ENCODE results near the gene ANKRD11. TPM values are rescaled to one million over a fixed set of nuclear protein-coding genes. Genes with fewer than 3 reads are reported as not detected.

Gene ANKRD11
- total RNA-seq, 8 experiments from 2014 or later: 22.6 to 148 (median 52.5) TPM

GRCh38 chr16:89291776-89292175 lies 198.6 kb downstream of the ANKRD11 start:
- in situ Hi-C loops (cut with MboI; ENCODE audit: low pct_unique_long_range_greater_than_20kb in 2 of 9, low sequenced_read_pairs in 9 of 9, unreplicated experiment in 9 of 9): no loop called here
- no peak for ATAC-seq (replicated peaks in 6 of 8)
- Histone ChIP-seq H3K4me1 (replicated peaks in 1 of 2) (peaks cover 8% of the 10 kb centered on the region in 2 donors), H3K27ac (no peak overlapping the region), H3K4me3 (no peak overlapping the region)
- 70 to 87% (median 83%) methylated on average over 1 to 3 of the region's 13 CpGs; no CpG with 5 or more reads in 6 of the 10 experiments for WGBS, 10 experiments

- Histone ChIP-seq H3K4me1 (replicated peaks in 1 of 2) (peaks cover 4 to 5% of the 10 kb centered on the region in 2 donors), H3K27ac (no peak overlapping the region), H3K4me3 (no peak overlapping the region)
- ATAC-seq (replicated peaks in 6 of 8): no peak
- in situ Hi-C loops (cut with MboI; ENCODE audit: low pct_unique_long_range_greater_than_20kb in 2 of 9, low sequenced_read_pairs in 9 of 9, unreplicated experiment in 9 of 9): no loop called here
- 42 to 100% (median 74%) methylated on average over 2 to 6 of the region's 9 CpGs; no CpG with 5 or more reads in 6 of the 10 experiments for WGBS, 10 experiments
These were observed 199.0 kb downstream of the ANKRD11 start for GRCh38 chr16:89291363-89291762.

GRCh38 chr16:89290887-89291286 lies 199.5 kb downstream of the ANKRD11 start:
- ATAC-seq (replicated peaks in 6 of 8): no peak
- no peak overlapping the region for H3K27ac ChIP-seq
- 49 to 100% (median 61%) methylated on average over 1 to 11 of the region's 17 CpGs; no CpG with 5 or more reads in 7 of the 10 experiments for WGBS, 10 experiments
- in situ Hi-C loops (cut with MboI; ENCODE audit: low pct_unique_long_range_greater_than_20kb in 2 of 9, low sequenced_read_pairs in 9 of 9, unreplicated experiment in 9 of 9): no loop called here
- H3K4me1 ChIP-seq (replicated peaks in 1 of 2): peaks cover 0 to 5% of the 10 kb centered on the region in 2 donors
- H3K4me3 ChIP-seq: no peak overlapping the region

- ATAC-seq (replicated peaks in 6 of 8): no peak
- H3K27ac ChIP-seq: no peak overlapping the region
- peaks cover 0 to 5% of the 10 kb centered on the region in 2 donors for H3K4me1 ChIP-seq (replicated peaks in 1 of 2)
- in situ Hi-C loops (cut with MboI; ENCODE audit: low pct_unique_long_range_greater_than_20kb in 2 of 9, low sequenced_read_pairs in 9 of 9, unreplicated experiment in 9 of 9): no loop called here
- no CpG with 5 or more reads among the region's 16 CpGs for WGBS, 10 experiments
- no peak overlapping the region for H3K4me3 ChIP-seq
These were observed 199.9 kb downstream of the ANKRD11 start for GRCh38 chr16:89290472-89290871.

GRCh38 chr16:89289428-89290395 lies 200.6 kb downstream of the ANKRD11 start:
- Histone ChIP-seq H3K4me1 (replicated peaks in 1 of 2) (peaks cover 0 to 5% of the 10 kb centered on the region in 2 donors), H3K27ac (no peak overlapping the region), H3K4me3 (no peak overlapping the region)
- in situ Hi-C loops (cut with MboI; ENCODE audit: low pct_unique_long_range_greater_than_20kb in 2 of 9, low sequenced_read_pairs in 9 of 9, unreplicated experiment in 9 of 9): no loop called here
- ATAC-seq (replicated peaks in 6 of 8): peak; percentile 68 to 92 (median 76)
- 66 to 100% (median 80%) methylated on average over 1 to 12 of the region's 25 CpGs; no CpG with 5 or more reads in 2 of the 10 experiments for WGBS, 10 experiments

GRCh38 chr16:89288966-89289365 lies 201.4 kb downstream of the ANKRD11 start:
- ATAC-seq (replicated peaks in 6 of 8): no peak
- in situ Hi-C loops (cut with MboI; ENCODE audit: low pct_unique_long_range_greater_than_20kb in 2 of 9, low sequenced_read_pairs in 9 of 9, unreplicated experiment in 9 of 9): no loop called here
- 80 to 100% (median 94%) methylated on average over 1 to 14 of the region's 19 CpGs; no CpG with 5 or more reads in 3 of the 10 experiments for WGBS, 10 experiments
- no peak overlapping the region for H3K27ac ChIP-seq
- H3K4me3 ChIP-seq: no peak overlapping the region
- peaks cover 0 to 3% of the 10 kb centered on the region in 2 donors for H3K4me1 ChIP-seq (replicated peaks in 1 of 2)

GRCh38 chr16:89288577-89288844 lies 201.8 kb downstream of the ANKRD11 start:
- H3K27ac ChIP-seq: no peak overlapping the region
- no peak overlapping the region for H3K4me3 ChIP-seq
- H3K4me1 ChIP-seq (replicated peaks in 1 of 2): no peaks in the 10 kb centered on the region
- ATAC-seq (replicated peaks in 6 of 8): no peak
- in situ Hi-C loops (cut with MboI; ENCODE audit: low pct_unique_long_range_greater_than_20kb in 2 of 9, low sequenced_read_pairs in 9 of 9, unreplicated experiment in 9 of 9): no loop called here
- 95 to 100% (median 95%) methylated on average over 1 to 4 of the region's 13 CpGs; no CpG with 5 or more reads in 7 of the 10 experiments for WGBS, 10 experiments

GRCh38 chr16:89287777-89288576 lies 202.4 kb downstream of the ANKRD11 start:
- Histone ChIP-seq H3K27ac (no peak overlapping the region), H3K4me1 (replicated peaks in 1 of 2) (no peaks in the 10 kb centered on the region), H3K4me3 (no peak overlapping the region)
- WGBS, 10 experiments: 96 to 100% (median 100%) methylated on average over 1 to 5 of the region's 30 CpGs; no CpG with 5 or more reads in 5 of the 10 experiments
- ATAC-seq (replicated peaks in 6 of 8): no peak
- in situ Hi-C loops (cut with MboI; ENCODE audit: low pct_unique_long_range_greater_than_20kb in 2 of 9, low sequenced_read_pairs in 9 of 9, unreplicated experiment in 9 of 9): no loop called here

GRCh38 chr16:89286096-89286495 lies 204.3 kb downstream of the ANKRD11 start:
- peak in 3 of 8 experiments; percentile 6 to 14 (median 9) for ATAC-seq (replicated peaks in 6 of 8)
- H3K27ac ChIP-seq: no peak overlapping the region
- no peak overlapping the region for H3K4me3 ChIP-seq
- in situ Hi-C loops (cut with MboI; ENCODE audit: low pct_unique_long_range_greater_than_20kb in 2 of 9, low sequenced_read_pairs in 9 of 9, unreplicated experiment in 9 of 9): no loop called here
- WGBS, 10 experiments: 40 to 100% (median 93%) methylated on average over 1 to 18 of the region's 25 CpGs; no CpG with 5 or more reads in 4 of the 10 experiments
- no peaks in the 10 kb centered on the region for H3K4me1 ChIP-seq (replicated peaks in 1 of 2)

GRCh38 chr16:89285381-89285780 lies 205.0 kb downstream of the ANKRD11 start:
- in situ Hi-C loops (cut with MboI; ENCODE audit: low pct_unique_long_range_greater_than_20kb in 2 of 9, low sequenced_read_pairs in 9 of 9, unreplicated experiment in 9 of 9): no loop called here
- Histone ChIP-seq H3K4me3 (no peak overlapping the region), H3K27ac (no peak overlapping the region), H3K4me1 (replicated peaks in 1 of 2) (no peaks in the 10 kb centered on the region)
- ATAC-seq (replicated peaks in 6 of 8): peak in 1 of 8 experiments; percentile 21
- 95 to 100% (median 100%) methylated on average over 1 to 16 of the region's 17 CpGs; no CpG with 5 or more reads in 3 of the 10 experiments for WGBS, 10 experiments

GRCh38 chr16:89283449-89283848 lies 206.9 kb downstream of the ANKRD11 start:
- Histone ChIP-seq H3K4me1 (replicated peaks in 1 of 2) (no peaks in the 10 kb centered on the region), H3K27ac (no peak overlapping the region), H3K4me3 (no peak overlapping the region)
- in situ Hi-C loops (cut with MboI; ENCODE audit: low pct_unique_long_range_greater_than_20kb in 2 of 9, low sequenced_read_pairs in 9 of 9, unreplicated experiment in 9 of 9): no loop called here
- ATAC-seq (replicated peaks in 6 of 8): no peak
- 40 to 100% (median 89%) methylated on average over 1 to 19 of the region's 20 CpGs for WGBS, 10 experiments

GRCh38 chr16:89282523-89282922 lies 207.8 kb downstream of the ANKRD11 start:
- Histone ChIP-seq H3K4me1 (replicated peaks in 1 of 2) (no peaks in the 10 kb centered on the region), H3K27ac (no peak overlapping the region), H3K4me3 (no peak overlapping the region)
- in situ Hi-C loops (cut with MboI; ENCODE audit: low pct_unique_long_range_greater_than_20kb in 2 of 9, low sequenced_read_pairs in 9 of 9, unreplicated experiment in 9 of 9): no loop called here
- 89 to 98% (median 94%) methylated on average over 5 to 18 of the region's 18 CpGs for WGBS, 10 experiments
- ATAC-seq (replicated peaks in 6 of 8): no peak

- Histone ChIP-seq H3K4me3 (no peak overlapping the region), H3K4me1 (replicated peaks in 1 of 2) (no peaks in the 10 kb centered on the region), H3K27ac (no peak overlapping the region)
- in situ Hi-C loops (cut with MboI; ENCODE audit: low pct_unique_long_range_greater_than_20kb in 2 of 9, low sequenced_read_pairs in 9 of 9, unreplicated experiment in 9 of 9): no loop called here
- 90 to 100% (median 98%) methylated on average over 4 to 14 of the region's 20 CpGs; no CpG with 5 or more reads in 1 of the 10 experiments for WGBS, 10 experiments
- no peak for ATAC-seq (replicated peaks in 6 of 8)
These were observed 208.5 kb downstream of the ANKRD11 start for GRCh38 chr16:89281829-89282228.

All from motor neuron (in vitro differentiated cells).